A673 (cell line): ENCODE data around the gene SGK1. TPM values are rescaled to one million over a fixed set of nuclear protein-coding genes. Genes with fewer than 3 reads are reported as not detected.
"Not testable (repeated sequence)": the region's sequence is repeated elsewhere in the genome, so short reads cannot be mapped to it uniquely, and the experiment has no call there.

ENCODE experiments used
- BruUV-seq: library from RNA; stranded (reverse); fragments of 400-500 nt; replicated peaks from 2 replicates; lab custom pipeline; 2021; lab: Mats Ljungman, UMichigan
- CTCF ChIA-PET: fragments of 300-600 bp; sonication (Branson Sonifier 250); formaldehyde crosslinking; loops from one replicate; lab custom pipeline; 2022; ENCODE audit warnings: antibody characterized with exemption; lab: Charles Lee
- POLR2A ChIA-PET: fragments of 300-600 bp; sonication (Branson Sonifier 250); formaldehyde crosslinking; loops from one replicate; lab custom pipeline; 2022; ENCODE audit warnings: antibody characterized with exemption; ENCODE audit not compliant: low non-redundant PET; lab: Charles Lee
- DNase-seq: peaks from one replicate; pipeline ENCODE4 v3.0.0-alpha.2; 2015; ENCODE audit warnings: low spot score
- H3K27ac ChIP-seq: fragments of 200-600 bp; sonication (generic); 2 replicates; pipeline ENCODE4 v1.5.1; 2016; ENCODE audit warnings: mixed run types, low read depth, mild to moderate bottlenecking, mixed read lengths, antibody characterized with exemption, low read length; ENCODE audit not compliant: poor library complexity, severe bottlenecking
- H3K27me3 ChIP-seq: fragments of 200-600 bp; sonication (generic); replicated peaks from 2 replicates; pipeline ENCODE4 v1.6.1; 2017; ENCODE audit warnings: mixed run types, low read depth, mild to moderate bottlenecking, mixed read lengths, antibody characterized with exemption, low read length; ENCODE audit not compliant: insufficient read depth, poor library complexity
- H3K36me3 ChIP-seq: fragments of 200-600 bp; sonication (generic); 2 replicates; pipeline ENCODE4 v1.6.1; 2016; ENCODE audit warnings: mixed run types, mild to moderate bottlenecking, mixed read lengths, antibody characterized with exemption, low read length; ENCODE audit not compliant: insufficient read depth, poor library complexity, severe bottlenecking
- H3K4me1 ChIP-seq: fragments of 200-600 bp; sonication (generic); 2 replicates; pipeline ENCODE4 v1.6.1; 2017; ENCODE audit warnings: mixed run types, mild to moderate bottlenecking, mixed read lengths, antibody characterized with exemption, low read length; ENCODE audit not compliant: insufficient read depth, poor library complexity, severe bottlenecking
- H3K4me3 ChIP-seq: fragments of 200-600 bp; sonication (generic); 2 replicates; pipeline ENCODE4 v1.5.1; 2016; ENCODE audit warnings: low read depth, mixed run types, mild to moderate bottlenecking, mixed read lengths, low read length; ENCODE audit not compliant: poor library complexity, severe bottlenecking
- H3K9me3 ChIP-seq: fragments of 200-600 bp; sonication (generic); 2 replicates; pipeline ENCODE4 v1.6.1; 2016; ENCODE audit warnings: mixed run types, low read depth, mild to moderate bottlenecking, mixed read lengths, antibody characterized with exemption, low read length; ENCODE audit not compliant: poor library complexity, severe bottlenecking
- EZH2 ChIP-seq: fragments of 200-600 bp; sonication (generic); IDR thresholded peaks from 2 replicates; pipeline ENCODE4 v1.6.1; 2017; ENCODE audit warnings: borderline replicate concordance, low read depth, mild to moderate bottlenecking, mixed read lengths, antibody characterized with exemption, low read length; ENCODE audit not compliant: poor library complexity, severe bottlenecking
- intact Hi-C: fragments of 100-400 bp; cut with micrococcal nuclease; formaldehyde crosslinking; loops from one replicate; pipeline ENCODE4 v1.10.0; 2022; ENCODE audit not compliant: unreplicated experiment
- total RNA-seq: library from RNA; stranded (reverse); gene quantifications from 2 replicates; pipeline ENCODE4 v1.2.3, GENCODE V29; 2021
- TF ChIP-seq, protein P1 (sequence below): fragments of 300-800, 200-600 bp; sonication (generic); conservative IDR thresholded peaks from 2 replicates; pipeline ENCODE4 v1.5.1; 2017; ENCODE audit warnings: low read depth, mild to moderate bottlenecking, antibody characterized with exemption, low read length, moderate library complexity, mixed read lengths

The SGK1 gene
- total RNA-seq, 1 experiment from 2014 or later, result 73.3 TPM

DNA sequence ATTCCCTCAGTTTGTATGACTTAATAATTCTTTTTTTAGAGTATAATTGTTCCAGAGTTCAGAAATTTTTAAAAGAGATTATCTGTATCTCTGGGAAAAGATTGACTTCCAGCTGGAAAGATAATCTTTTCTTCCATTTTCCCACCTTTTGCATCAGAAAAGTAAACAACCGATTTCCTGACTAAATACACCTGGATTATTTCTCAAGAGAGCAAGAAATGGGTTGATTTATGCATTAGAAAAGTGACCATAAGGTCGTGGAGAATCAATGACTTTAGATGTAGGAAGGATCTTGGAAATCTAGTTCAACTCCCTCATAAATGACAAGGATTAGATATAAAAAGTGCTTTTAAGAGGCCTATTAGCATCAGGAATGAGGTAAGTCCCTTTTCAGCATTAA, 79.9 kb downstream of the SGK1 start:
- H3K9me3 ChIP-seq, result no peaks in the 10 kb centered on the region
- no peaks in the 10 kb centered on the region for H3K27me3 ChIP-seq
- POLR2A ChIA-PET, result interaction anchor here (0.6 kb wide), 1 partner anchor 544 kb away, joined by 3 read pairs; no protein-coding TSS in a partner anchor
- no peak overlapping the region for H3K27ac ChIP-seq
- DNase-seq, result no peak
- no TSS peak for BruUV-seq
- H3K4me3 ChIP-seq, result no peak overlapping the region
- TF ChIP-seq, protein P1, sequence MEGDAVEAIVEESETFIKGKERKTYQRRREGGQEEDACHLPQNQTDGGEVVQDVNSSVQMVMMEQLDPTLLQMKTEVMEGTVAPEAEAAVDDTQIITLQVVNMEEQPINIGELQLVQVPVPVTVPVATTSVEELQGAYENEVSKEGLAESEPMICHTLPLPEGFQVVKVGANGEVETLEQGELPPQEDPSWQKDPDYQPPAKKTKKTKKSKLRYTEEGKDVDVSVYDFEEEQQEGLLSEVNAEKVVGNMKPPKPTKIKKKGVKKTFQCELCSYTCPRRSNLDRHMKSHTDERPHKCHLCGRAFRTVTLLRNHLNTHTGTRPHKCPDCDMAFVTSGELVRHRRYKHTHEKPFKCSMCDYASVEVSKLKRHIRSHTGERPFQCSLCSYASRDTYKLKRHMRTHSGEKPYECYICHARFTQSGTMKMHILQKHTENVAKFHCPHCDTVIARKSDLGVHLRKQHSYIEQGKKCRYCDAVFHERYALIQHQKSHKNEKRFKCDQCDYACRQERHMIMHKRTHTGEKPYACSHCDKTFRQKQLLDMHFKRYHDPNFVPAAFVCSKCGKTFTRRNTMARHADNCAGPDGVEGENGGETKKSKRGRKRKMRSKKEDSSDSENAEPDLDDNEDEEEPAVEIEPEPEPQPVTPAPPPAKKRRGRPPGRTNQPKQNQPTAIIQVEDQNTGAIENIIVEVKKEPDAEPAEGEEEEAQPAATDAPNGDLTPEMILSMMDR, result no peak
- intact Hi-C loops, result no loop called here
- no peaks in the 10 kb centered on the region for H3K4me1 ChIP-seq
- H3K36me3 ChIP-seq, result no peaks in the 10 kb centered on the region
- CTCF ChIA-PET, result no interaction called here

DNA sequence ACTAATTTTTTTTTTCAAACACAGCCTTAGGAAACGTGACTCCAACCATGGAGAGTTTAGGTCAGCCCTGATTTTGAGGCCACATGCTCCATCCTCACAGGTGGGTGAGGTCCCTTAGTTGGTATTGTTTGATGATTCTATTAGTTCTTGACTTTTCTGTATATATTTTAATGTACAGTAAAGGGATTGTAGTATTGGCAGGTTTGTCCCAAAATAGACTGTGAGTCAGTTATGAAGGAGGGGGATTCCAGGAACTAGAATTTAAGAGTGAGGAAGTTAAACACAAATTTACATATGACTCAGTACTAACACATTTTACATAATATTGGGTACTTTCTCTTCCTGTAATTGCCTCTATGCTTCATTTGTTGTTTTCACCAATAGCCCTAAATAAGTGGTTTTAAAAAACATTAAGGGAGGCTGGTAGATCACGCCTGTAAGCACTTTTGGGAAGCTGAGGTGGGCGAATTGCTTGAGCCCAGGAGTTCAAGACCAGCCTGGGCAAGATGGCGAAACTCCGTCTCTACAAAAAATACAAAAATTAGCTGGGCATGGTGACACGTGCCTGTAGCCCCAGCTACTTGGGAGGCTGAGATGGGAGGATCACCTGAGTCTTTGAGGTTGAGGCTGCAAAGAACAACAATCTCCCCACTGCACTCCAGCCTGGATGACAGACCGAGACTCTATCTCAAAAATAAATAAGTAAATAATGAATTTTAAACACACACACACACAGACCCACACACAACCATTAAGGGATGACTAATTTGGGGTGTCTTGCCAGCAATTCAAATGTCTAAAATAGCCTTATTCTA, 81.8 kb downstream of the SGK1 start:
- POLR2A ChIA-PET, result no interaction called here
- intact Hi-C loops, result no loop called here

DNA sequence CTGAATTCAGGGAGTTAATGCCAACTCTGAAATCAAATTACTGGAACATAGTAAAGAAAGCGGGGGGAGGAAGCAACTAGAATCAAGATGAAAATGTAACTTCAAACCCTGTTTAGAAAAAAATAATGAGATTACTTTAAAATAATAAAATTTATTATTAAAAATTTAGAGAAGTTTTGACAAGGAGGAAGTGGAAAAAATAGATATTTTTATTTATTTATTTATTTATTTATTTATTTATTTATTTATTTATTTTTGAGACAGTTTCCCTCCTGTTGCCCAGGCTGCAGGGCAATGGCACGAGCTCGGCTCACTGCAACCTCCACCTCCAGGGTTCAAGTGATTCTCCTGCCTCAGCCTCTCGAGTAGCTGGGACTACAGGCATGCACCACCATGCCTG, 82.6 kb downstream of the SGK1 start:
- H3K27me3 ChIP-seq, CTCF ChIA-PET, H3K4me3 ChIP-seq, intact Hi-C loops, BruUV-seq, H3K27ac ChIP-seq, H3K9me3 ChIP-seq, H3K36me3 ChIP-seq, H3K4me1 ChIP-seq: not testable (repeated sequence)
- POLR2A ChIA-PET, result interaction anchor here (0.5 kb wide), 1 partner anchor 87 kb away, joined by 5 read pairs; no protein-coding TSS in a partner anchor
- peak; percentile 25 for DNase-seq

More for the DNA sequence above, 81.8 kb downstream of the SGK1 start:
- no peak overlapping the region for H3K4me3 ChIP-seq
- TF ChIP-seq, protein P1, result no peak
- no peak for TF ChIP-seq EZH2
- no TSS peak for BruUV-seq
- H3K27me3 ChIP-seq, result no peaks in the 10 kb centered on the region
- H3K36me3 ChIP-seq, result no peaks in the 10 kb centered on the region
- no peaks in the 10 kb centered on the region for H3K4me1 ChIP-seq
- H3K27ac ChIP-seq, result no peak overlapping the region
- CTCF ChIA-PET, result interaction anchor here (0.7 kb wide), 1 partner anchor 562 kb away, joined by 3 read pairs; no protein-coding TSS in a partner anchor
- peak; percentile 32 for DNase-seq
- H3K9me3 ChIP-seq, result no peaks in the 10 kb centered on the region
